GM21381 (cell line): ENCODE results near the gene JSRP1.

Experiments used
- ATAC-seq: cut with Tn5 transposase; IDR thresholded peaks from one replicate; pipeline ENCODE4 v1.9.1; 2021; ENCODE audit warnings: mild to moderate bottlenecking, moderate library complexity; ENCODE audit not compliant: unreplicated experiment

Gene JSRP1

DNA sequence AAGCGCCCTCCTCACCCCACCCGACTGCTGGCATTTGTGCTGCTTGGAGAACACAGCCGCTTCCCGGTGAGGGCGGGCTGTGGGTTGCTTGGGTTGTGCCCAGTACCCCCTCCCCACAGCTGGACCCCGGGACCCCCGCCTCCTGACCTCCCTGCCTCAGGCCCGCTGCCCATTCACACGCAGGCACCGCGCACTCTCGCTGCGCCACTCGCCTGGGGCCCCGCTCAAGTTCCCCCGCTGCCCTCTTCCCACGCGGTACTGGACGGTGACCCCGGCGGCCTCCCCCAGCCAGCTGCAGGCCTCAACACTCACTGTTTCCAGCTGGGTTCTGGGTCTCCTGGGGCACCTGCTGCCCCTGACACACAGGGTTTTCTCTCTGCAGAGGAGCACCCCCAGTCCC, 36.5 kb downstream of the JSRP1 start:
- ATAC-seq = no peak

DNA sequence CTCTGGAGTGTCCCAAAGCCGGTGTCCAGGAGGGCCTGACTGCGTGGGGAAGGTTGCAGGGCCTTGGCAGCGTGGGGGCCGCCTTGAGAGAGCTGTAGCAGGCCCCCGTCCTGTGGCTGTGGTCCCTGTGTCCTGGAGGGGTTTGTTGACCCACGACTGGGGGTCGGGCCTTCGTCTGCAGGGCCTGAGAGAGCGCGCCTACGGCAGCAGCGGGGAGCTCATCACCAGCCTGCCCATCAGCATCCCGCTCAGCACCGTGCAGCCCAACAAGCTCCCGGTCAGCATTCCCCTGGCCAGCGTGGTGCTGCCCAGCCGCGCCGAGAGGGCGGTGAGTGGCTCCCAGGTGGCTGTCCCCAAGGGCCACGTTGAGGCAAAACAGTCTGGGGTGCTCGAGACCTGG, 38.6 kb downstream of the JSRP1 start:
- ATAC-seq = no peak

- no peak for ATAC-seq
Observed at GRCh38 chr19:2216361-2217225, 39.6 kb downstream of the JSRP1 start.

DNA sequence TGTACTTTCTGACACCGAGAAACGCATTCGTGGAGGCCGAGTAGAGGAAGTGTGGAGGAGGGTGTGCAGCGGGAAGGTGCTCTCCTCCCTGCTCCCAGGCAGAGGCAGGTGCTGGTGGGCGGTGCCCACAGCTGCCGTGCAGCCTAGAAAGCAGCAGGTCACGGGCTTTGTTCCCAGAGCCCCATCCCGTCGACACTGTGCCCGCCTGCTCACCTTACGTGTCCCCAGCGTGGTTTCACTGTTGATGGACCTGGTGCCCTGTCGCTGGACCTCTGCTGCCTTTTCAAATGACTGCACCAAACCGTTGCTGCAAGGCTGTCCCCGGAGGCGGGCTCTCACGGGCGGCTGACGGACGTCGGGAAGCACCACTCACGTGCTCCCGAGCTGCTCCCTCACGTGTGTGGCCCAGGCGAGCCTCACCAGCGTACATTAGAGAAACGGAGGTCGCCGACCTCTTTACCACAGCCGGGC, 40.9 kb downstream of the JSRP1 start:
- no peak for ATAC-seq

GRCh38 chr19:2214251-2214650, 42.0 kb downstream of the JSRP1 start:
- no peak for ATAC-seq

DNA sequence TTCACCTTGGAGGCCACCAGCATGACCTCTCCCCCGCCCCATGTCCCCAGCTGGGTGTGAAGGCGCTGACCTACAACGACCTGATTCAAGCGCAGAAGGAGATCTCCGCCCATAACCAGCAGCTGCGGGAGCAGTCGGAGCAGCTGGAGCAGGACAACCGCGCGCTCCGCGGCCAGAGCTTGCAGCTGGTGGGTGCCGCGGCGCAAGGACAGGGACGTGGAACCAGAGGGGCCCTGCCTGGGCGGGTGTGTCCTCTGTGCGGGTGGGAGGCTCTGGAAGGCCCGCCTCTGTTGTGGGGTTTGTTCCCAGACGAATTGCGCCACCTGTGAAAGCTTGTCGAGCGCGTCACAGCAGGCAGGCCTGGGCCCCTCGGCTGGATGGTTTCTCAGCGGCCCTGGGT, 42.4 kb downstream of the JSRP1 start:
- no peak for ATAC-seq

- no peak for ATAC-seq
Observed at GRCh38 chr19:2212861-2213711, 43.1 kb downstream of the JSRP1 start.

- ATAC-seq = no peak
Observed at GRCh38 chr19:2210987-2211740, 45.1 kb downstream of the JSRP1 start.

DNA sequence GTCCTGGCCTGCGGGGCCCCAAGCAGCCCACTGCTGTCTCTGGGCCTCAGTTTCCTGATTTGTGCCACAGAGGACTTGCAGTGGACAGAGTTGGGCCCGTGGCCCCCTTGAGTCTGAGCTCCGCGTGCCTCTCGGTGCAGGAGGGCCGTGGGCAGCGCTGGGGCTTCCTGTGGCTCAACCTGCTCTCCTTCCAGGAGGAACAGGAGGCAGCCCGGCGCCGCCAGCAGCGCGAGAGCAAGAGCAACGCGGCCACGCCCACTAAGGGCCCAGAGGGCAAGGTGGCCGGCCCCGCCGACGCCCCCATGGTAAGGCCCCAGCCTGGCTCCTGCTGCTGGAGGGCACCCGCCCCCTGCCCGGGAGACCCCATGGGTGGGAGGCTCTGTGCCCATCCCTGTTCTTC, 46.0 kb downstream of the JSRP1 start:
- ATAC-seq = no peak

DNA sequence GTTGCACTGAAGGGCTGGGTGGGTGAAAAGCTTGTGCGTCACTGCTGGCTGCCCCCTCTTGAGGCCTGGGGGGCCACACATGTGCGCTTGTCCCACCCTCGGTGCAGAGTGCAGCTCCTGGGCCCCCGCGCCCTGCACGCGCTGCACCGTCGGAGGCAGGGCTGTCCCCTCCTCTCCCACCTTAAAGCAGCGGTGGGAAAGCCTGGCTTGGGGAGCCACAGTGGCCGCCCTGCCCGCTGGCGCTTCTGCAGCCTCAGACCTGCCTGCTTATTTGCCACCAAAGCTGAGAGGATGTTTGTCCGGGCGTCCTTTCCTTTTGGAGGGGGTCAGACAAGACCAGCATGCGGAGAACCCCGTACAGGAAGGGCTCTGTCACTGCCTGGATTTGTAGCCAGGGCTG, 46.8 kb downstream of the JSRP1 start:
- ATAC-seq = no peak

GRCh38 chr19:2208975-2209374, 47.2 kb downstream of the JSRP1 start:
- ATAC-seq = no peak

DNA sequence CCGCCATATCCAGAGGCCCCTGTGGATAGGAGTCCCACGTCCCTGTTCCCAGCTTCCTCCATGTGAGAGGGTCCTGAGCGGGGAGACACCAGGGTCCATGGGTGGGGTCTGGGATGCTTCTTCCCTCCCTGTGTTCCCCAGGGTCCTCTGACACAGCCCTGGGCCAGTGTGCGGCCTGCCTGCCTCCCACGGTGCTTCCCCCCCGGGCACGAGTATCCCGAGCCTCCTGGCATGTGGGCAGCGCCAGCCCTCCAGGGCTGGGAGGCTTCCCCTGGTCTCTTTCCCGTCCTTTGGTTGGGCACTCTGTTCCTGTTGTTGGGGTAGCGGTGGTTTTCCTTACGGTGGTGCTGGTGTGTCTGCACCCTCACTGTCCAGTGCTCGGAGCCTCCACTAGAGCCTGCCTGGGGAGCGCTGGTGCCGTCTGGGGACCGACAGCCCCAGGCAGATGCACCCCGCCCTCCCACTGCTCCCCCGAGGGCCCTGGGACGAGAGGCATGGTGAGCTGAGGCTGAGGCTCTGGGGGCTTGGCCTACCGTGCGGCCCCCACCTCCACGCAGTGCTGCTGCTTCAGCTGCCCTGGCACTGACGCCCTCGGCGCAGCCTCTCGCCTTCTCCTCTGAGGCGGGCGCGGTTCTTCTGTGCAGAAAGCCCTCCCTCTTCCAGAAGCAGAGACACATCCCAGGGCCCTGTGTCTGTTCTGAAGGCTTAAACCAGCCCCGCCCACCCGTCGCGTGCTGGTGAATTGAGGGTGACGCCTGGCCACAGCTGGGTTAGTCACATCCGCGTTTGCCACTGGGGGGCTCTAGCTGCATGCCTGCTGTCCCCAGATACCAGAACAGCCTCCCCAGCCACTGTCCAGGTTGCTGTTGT, 48.0 kb downstream of the JSRP1 start:
- no peak for ATAC-seq

DNA sequence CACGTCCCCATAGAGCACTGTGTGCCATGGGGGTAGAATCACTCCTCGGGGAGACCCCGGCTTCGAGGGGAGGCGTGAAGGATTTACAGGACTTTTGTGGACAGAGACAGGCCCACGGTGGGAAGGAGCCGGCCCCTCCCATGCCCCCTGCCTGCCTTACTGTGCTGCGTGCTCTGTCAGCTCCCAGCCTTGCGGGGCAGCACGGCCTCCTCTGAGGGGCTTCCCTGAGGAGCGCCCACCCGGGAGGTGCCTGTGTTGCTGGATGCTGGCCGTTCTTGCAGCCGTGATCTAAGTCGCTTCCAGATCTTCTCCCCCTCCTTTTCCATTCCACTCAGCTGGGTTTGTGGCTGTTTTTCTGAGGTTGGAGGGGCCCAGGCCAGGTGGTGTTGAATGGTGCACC, 49.2 kb downstream of the JSRP1 start:
- ATAC-seq = no peak

- ATAC-seq = no peak
Observed at GRCh38 chr19:2202366-2202765, 53.9 kb downstream of the JSRP1 start.
